Uterus (tissue), 2 donors: ENCODE measurements around the gene SLC13A3.

Source experiments
- POLR2A ChIP-seq, 2 donors: fragments of 450-650 bp; IDR thresholded peaks; one replicate each; pipeline ENCODE4 v1.6.1; 2016; ENCODE audit warnings: antibody characterized with exemption in 2 of 2, mild to moderate bottlenecking in 1 of 2, moderate library complexity in 1 of 2
- TF ChIP-seq, protein P1 (sequence below), 4 experiments: fragments of 200-600 bp in 2 of 4; fragments of 450-650 bp in 2 of 4; sonication (generic) in 2 of 4; IDR thresholded peaks; one replicate each; pipeline ENCODE4 v1.5.1; 2016 to 2019; ENCODE audit warnings: antibody characterized with exemption in 4 of 4, mild to moderate bottlenecking in 2 of 4, moderate library complexity in 1 of 4

DNA sequence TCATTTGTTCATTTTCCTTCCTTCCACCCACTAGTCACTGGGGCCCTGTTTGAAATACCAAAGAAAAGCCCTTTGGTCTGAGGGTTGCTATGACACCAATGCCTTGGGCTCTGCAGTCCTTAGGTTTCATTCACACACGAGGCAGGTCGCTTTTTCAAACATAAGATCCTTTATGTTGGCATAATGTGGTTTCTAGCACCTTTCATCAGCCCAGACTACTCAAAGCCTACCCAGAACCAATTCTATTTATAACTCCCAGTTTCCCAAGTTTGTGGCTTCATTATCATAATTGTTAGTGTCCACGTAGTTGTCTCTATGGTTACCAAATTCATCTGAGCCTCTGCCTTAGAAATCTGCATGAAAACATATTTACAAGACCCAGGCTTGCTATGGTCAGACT lies 44.6 kb upstream of the SLC13A3 start:
- TF ChIP-seq POLR2A (IDR thresholded peaks at IDR 0.05) = no peak
- TF ChIP-seq, protein P1, sequence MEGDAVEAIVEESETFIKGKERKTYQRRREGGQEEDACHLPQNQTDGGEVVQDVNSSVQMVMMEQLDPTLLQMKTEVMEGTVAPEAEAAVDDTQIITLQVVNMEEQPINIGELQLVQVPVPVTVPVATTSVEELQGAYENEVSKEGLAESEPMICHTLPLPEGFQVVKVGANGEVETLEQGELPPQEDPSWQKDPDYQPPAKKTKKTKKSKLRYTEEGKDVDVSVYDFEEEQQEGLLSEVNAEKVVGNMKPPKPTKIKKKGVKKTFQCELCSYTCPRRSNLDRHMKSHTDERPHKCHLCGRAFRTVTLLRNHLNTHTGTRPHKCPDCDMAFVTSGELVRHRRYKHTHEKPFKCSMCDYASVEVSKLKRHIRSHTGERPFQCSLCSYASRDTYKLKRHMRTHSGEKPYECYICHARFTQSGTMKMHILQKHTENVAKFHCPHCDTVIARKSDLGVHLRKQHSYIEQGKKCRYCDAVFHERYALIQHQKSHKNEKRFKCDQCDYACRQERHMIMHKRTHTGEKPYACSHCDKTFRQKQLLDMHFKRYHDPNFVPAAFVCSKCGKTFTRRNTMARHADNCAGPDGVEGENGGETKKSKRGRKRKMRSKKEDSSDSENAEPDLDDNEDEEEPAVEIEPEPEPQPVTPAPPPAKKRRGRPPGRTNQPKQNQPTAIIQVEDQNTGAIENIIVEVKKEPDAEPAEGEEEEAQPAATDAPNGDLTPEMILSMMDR (IDR thresholded peaks at IDR 0.05) = no peak
